Gastroesophageal sphincter (tissue), 4 donors: ENCODE measurements around the gene C2CD2. TPM values are rescaled to one million over a fixed set of nuclear protein-coding genes. Genes with fewer than 3 reads are reported as not detected.

Experiments
- ATAC-seq: fragments of 150-250 bp; one replicate; pipeline ENCODE4 v1.9.1; 2016; ENCODE audit warnings: mild to moderate bottlenecking, moderate library complexity
- H3K27ac ChIP-seq, 4 donors: fragments of 200-600 bp; sonication (generic) in 3 of 4; 1 replicate in 3 of 4; 2 replicates in 1 of 4; pipeline ENCODE4 v1.5.1; 2016 to 2019
- H3K27me3 ChIP-seq: fragments of 200-600 bp; sonication (generic); one replicate; pipeline ENCODE4 v1.5.1; 2019
- H3K36me3 ChIP-seq, 2 donors: fragments of 200-600 bp; sonication (generic); one replicate each; pipeline ENCODE4 v1.5.1; 2019; ENCODE audit warnings: control low read depth in 1 of 2
- H3K4me1 ChIP-seq, 3 donors: fragments of 200-600 bp; sonication (generic); 1 replicate in 2 of 3; 2 replicates in 1 of 3; pipeline ENCODE4 v1.5.1; 2016 to 2019; ENCODE audit warnings: control low read depth in 2 of 3
- H3K4me3 ChIP-seq, 2 donors: fragments of 200-600 bp; sonication (generic); one replicate each; pipeline ENCODE4 v1.5.1; 2019; ENCODE audit warnings: mild to moderate bottlenecking in 1 of 2, moderate library complexity in 1 of 2
- H3K9me3 ChIP-seq, 3 donors: fragments of 200-600 bp; sonication (generic); one replicate each; pipeline ENCODE4 v1.5.1; 2017 to 2019; ENCODE audit warnings: control low read depth in 2 of 3
- EP300 ChIP-seq: sonication (generic); formaldehyde crosslinking; IDR thresholded peaks from one replicate; pipeline ENCODE4 v1.6.1; 2017; ENCODE audit warnings: antibody characterized with exemption, mild to moderate bottlenecking
- POLR2A ChIP-seq, 2 donors: fragments of 450-650 bp; IDR thresholded peaks; one replicate each; pipeline ENCODE4 v1.6.1; 2017; ENCODE audit warnings: antibody characterized with exemption in 2 of 2, mild to moderate bottlenecking in 2 of 2, moderate library complexity in 1 of 2
- POLR2AphosphoS5 ChIP-seq: sonication (generic); formaldehyde crosslinking; IDR thresholded peaks from one replicate; pipeline ENCODE4 v1.6.1; 2017; ENCODE audit warnings: antibody characterized with exemption
- WGBS, 2 donors: methylation state at CpG; one replicate each; pipeline ENCODE4 v1.1.5; 2018; ENCODE audit warnings: low coverage in 1 of 2; 5-methylcytosine and 5-hydroxymethylcytosine counted together
- total RNA-seq, 4 donors: library from RNA; depleted of rRNA; stranded (reverse); fragments of >200 nt; gene quantifications; one replicate each; pipeline ENCODE4 v1.1.0, GENCODE V29; 2016
- TF ChIP-seq, protein P1 (sequence below), 4 experiments: fragments of 200-600 bp in 2 of 4; fragments of 450-650 bp in 2 of 4; sonication (generic) in 1 of 4; IDR thresholded peaks; one replicate each; pipeline ENCODE4 v1.5.1; 2017 to 2019; ENCODE audit warnings: antibody characterized with exemption in 4 of 4, mild to moderate bottlenecking in 2 of 4, moderate library complexity in 2 of 4

The C2CD2 gene
- total RNA-seq, 4 donors from 2014 or later, result 15.6 to 38.9 (median 18.7) TPM

DNA sequence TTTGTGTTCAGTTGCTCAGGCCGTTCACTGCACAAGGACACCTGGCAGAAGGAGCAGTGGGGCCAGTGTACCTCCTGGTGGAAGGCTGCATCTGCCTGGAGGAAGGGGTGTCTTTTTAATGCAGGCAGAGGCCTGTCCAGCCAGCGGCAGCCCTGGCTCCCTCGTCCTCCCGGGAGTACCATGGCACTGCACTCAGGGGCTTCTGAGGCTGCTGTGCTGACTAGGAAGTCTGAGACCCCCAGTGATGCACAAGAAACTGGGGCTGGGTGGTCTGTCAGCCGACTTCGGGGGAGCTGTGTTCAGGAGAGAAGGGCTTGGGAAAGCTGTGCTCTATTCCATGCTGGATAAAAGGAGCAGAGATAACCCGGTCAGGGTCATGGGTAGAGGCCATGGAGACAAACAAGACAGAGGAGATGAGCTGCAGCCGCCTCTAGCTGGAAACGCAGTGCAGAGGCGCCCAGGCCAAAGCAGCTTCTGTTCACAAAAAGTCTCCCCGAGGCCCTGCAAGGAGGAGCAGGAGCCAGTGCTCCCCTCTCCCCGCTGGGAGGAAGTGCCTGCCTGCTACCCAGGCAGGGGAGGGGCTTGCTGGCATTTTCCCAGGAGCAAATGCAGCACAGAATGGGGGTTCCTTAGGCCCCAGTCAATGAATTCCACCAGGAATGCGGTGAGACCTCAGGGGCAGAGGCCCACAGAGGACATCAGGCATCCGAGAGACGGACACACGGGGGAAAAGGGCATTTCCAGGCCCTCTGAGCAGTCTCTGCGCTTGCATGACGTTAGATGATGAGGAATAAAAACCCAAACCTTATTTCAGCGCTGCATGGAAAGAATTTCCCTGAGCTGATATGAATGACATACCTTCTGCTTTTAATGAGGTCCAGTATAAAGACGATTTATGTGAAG lies 17.2 kb upstream of the C2CD2 start:
- no peaks in the 10 kb centered on the region for H3K27me3 ChIP-seq
- ATAC-seq, result no peak
- H3K27ac ChIP-seq, result no peak overlapping the region
- TF ChIP-seq POLR2A (IDR thresholded peaks at IDR 0.05), result no peak
- 67 to 79% methylated on average over 7 to 9 of the region's 20 CpGs for WGBS, 2 donors
- no peaks in the 10 kb centered on the region for H3K36me3 ChIP-seq
- no peaks in the 10 kb centered on the region for H3K9me3 ChIP-seq
- no peak overlapping the region for H3K4me3 ChIP-seq
- no peaks in the 10 kb centered on the region for H3K4me1 ChIP-seq

DNA sequence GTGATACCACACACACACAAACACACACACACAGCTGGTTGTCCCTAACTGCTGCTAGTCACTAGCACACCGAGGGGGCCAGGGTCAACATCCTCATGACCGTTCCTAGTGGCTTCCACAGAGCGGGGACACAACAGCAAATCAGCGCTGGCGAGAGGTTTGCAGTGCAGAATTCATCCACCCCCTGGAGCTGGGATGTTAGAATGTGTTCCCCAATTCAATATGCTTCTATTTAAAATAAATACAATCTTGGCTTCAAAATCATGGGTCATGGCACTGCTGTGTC lies 16.2 kb upstream of the C2CD2 start:
- H3K4me3 ChIP-seq, result no peak overlapping the region
- no peaks in the 10 kb centered on the region for H3K4me1 ChIP-seq
- no peak overlapping the region for H3K27ac ChIP-seq
- TF ChIP-seq, protein P1, sequence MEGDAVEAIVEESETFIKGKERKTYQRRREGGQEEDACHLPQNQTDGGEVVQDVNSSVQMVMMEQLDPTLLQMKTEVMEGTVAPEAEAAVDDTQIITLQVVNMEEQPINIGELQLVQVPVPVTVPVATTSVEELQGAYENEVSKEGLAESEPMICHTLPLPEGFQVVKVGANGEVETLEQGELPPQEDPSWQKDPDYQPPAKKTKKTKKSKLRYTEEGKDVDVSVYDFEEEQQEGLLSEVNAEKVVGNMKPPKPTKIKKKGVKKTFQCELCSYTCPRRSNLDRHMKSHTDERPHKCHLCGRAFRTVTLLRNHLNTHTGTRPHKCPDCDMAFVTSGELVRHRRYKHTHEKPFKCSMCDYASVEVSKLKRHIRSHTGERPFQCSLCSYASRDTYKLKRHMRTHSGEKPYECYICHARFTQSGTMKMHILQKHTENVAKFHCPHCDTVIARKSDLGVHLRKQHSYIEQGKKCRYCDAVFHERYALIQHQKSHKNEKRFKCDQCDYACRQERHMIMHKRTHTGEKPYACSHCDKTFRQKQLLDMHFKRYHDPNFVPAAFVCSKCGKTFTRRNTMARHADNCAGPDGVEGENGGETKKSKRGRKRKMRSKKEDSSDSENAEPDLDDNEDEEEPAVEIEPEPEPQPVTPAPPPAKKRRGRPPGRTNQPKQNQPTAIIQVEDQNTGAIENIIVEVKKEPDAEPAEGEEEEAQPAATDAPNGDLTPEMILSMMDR (IDR thresholded peaks at IDR 0.05), result no peak
- TF ChIP-seq POLR2A (IDR thresholded peaks at IDR 0.05), result no peak
- no peaks in the 10 kb centered on the region for H3K27me3 ChIP-seq
- H3K36me3 ChIP-seq, result no peaks in the 10 kb centered on the region
- ATAC-seq, result no peak
- WGBS, 2 donors, result no CpG with 5 or more reads among the region's 5 CpGs
- H3K9me3 ChIP-seq, result no peaks in the 10 kb centered on the region

DNA sequence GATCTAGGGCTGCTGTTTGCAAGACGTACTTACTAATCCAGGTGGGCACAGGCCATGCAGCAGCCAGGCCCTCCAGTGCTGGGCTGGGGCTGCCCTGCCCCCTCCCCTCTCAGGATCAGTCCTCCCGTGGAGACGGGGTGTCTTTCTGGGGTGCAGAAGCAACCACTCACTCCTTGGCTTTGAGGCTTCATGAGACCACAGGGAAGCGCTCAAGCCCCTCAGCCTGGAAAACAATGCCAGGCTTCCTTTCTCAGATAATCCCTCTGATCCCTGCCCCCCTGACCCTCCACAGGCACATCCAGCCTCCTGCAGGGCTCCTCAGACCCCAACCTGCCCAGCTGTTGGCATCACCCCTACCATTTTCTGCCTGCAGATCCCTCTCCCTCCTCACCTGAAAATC lies 13.9 kb upstream of the C2CD2 start:
- Histone ChIP-seq H3K36me3 (no peaks in the 10 kb centered on the region), H3K27me3 (peaks cover 5% of the 10 kb centered on the region), H3K4me3 (no peak overlapping the region), H3K9me3 (no peaks in the 10 kb centered on the region), H3K4me1 (no peaks in the 10 kb centered on the region), H3K27ac (no peak overlapping the region)
- TF ChIP-seq POLR2A (IDR thresholded peaks at IDR 0.05) (no peak), POLR2AphosphoS5 (no peak), EP300 (no peak)
- TF ChIP-seq, protein P1 (IDR thresholded peaks at IDR 0.05), result no peak
- WGBS, 2 donors, result 100% methylated on average over 2 of the region's 4 CpGs; no CpG with 5 or more reads in 1 of the 2 donors
- ATAC-seq, result no peak

DNA sequence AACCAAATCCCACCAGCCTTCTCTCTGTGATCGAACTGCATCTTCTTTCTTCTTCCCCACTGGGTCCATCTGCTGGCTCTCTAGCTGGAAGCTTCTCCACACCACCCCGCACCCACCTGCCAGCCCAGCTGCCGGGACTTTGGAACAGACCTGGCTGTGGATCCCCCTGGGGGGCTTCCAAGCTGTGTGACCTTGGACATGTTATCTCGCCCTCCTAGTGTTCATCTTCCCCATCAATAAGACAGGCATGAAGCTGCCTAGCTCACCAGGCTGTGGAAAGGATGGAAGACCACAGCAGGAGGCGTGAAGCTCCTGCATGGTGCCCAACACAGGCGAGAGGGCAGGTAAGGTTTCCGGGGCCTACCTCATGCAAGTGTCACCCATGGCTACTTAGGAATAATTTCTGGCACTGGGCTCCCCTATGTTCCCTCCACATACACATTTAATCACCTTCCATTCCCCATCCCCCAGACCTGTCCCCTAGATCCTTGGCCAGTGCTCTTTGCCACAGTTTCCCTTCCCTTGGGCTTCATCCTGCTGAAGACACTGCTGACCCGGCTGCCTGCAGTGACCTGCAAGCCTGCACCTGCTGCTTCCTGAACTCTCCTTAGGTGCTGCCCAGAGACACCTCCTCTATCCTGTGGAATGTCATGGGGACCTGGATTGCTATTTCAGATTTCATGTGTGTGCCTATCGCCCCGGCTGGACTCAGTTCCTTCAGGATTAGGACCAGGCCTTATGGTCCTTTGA lies 13.2 kb upstream of the C2CD2 start:
- ATAC-seq, result no peak
- peaks cover 9% of the 10 kb centered on the region for H3K27me3 ChIP-seq
- no peaks in the 10 kb centered on the region for H3K9me3 ChIP-seq
- no peak overlapping the region for H3K27ac ChIP-seq
- no peaks in the 10 kb centered on the region for H3K4me1 ChIP-seq
- H3K36me3 ChIP-seq, result no peaks in the 10 kb centered on the region
- WGBS, 2 donors, result 94 to 96% methylated on average over 3 of the region's 10 CpGs
- H3K4me3 ChIP-seq, result no peak overlapping the region
- no peak for TF ChIP-seq POLR2A (IDR thresholded peaks at IDR 0.05)
- TF ChIP-seq, protein P1 (IDR thresholded peaks at IDR 0.05), result no peak
- TF ChIP-seq POLR2AphosphoS5, result no peak
- no peak for TF ChIP-seq EP300

DNA sequence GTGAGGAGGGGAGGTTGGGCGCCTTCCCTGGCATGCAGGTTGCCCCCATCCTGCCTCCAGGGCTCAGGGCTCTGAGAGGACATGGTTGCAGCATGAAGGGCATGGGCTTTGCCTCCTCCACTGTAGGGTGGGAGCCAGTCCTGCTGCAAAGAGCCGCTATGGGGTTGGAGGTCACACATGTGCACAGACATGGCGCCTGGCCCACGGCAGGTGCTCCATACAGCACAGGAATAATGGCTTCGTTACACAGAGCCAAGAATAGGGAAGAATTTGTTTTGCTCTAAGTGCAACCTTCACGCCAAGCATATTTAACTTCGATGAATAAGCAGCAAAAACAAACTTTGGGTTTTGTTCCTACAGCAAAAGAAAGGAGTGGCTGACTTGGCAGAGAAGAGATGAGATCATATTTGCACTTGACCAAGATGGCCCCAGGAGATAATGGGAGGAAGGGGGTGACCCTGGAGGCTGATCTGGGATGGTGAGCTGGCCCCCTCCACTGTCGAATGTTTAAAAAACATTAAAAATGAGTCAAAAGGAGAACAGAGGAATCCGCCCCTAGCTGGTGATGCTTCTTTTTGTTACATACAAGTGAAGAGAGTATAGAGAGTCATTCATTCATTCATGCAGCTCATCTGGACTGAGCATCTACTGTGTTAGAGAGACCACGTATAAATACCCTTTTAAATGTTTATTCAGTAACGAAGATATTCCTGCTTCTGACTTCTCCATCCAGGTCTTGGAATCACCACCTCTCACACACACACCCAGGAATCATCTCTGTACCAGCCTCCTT lies 12.4 kb upstream of the C2CD2 start:
- Histone ChIP-seq H3K36me3 (no peaks in the 10 kb centered on the region), H3K4me1 (no peaks in the 10 kb centered on the region), H3K4me3 (no peak overlapping the region), H3K27me3 (peaks cover 9% of the 10 kb centered on the region), H3K27ac (no peak overlapping the region), H3K9me3 (no peaks in the 10 kb centered on the region)
- no peak for ATAC-seq
- WGBS, 2 donors, result 75 to 78% methylated on average over 5 to 11 of the region's 11 CpGs
- TF ChIP-seq EP300 (no peak), POLR2A (IDR thresholded peaks at IDR 0.05) (no peak), POLR2AphosphoS5 (no peak)
- TF ChIP-seq, protein P1 (IDR thresholded peaks at IDR 0.05), result no peak
